Dedifferentiated amniotic fluid mesenchymal stem cell (primary cell): Measurements from ENCODE around the gene CLEC11A.

ENCODE experiments used
- DNase-seq: peaks from one replicate; pipeline ENCODE4 v3.0.0-alpha.2; 2016; ENCODE audit errors: extremely low spot score

CLEC11A gene

DNA sequence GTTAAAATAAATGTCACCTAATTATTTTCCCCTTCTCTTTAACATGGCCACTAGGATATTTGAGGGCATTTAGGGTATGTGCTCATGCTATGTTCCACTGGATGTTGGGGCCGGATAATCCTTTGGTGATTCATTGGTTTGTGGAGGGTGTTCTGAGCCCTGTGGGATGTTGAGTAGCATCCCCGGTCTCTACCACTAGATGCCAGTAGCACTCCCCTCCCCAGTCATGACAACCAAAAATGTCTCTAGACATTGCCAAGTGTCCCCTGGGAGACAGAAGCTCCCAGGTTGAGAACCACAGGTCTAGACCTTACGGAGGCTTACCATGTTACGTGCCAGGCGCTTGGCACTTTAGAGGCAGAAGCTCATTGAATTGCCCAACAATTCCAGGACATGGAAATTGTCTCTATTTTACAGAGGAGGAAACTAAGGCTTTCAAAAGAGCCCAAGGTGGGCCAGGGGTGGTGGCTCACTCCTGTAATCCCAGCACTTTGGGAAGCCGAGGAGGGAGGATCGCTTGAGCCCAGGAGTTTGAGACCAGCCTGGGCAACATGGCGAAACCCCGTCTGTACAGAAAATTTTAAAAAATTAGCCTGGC is 17.6 kb upstream of the CLEC11A start:
- peak; percentile 69 for DNase-seq

DNA sequence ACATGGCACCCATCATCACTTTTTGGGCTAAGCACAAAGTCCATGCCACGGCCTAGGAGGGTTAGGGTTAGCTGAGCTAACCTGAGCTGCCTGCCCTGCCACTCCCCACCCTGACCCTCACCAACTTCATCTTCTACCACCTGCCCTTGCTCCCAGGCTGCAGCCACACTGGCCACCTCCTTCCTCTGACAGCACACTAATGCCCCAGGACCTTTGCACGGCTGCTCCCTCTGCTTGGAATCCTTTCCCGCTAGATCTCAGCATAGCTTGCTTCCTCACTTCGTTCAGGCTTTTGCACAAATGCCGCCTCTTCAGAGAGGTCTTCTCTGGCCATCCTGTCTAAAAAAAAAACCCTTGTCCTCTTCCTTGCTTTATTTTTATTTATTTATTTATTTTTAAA is 16.8 kb upstream of the CLEC11A start:
- DNase-seq = no peak

DNA sequence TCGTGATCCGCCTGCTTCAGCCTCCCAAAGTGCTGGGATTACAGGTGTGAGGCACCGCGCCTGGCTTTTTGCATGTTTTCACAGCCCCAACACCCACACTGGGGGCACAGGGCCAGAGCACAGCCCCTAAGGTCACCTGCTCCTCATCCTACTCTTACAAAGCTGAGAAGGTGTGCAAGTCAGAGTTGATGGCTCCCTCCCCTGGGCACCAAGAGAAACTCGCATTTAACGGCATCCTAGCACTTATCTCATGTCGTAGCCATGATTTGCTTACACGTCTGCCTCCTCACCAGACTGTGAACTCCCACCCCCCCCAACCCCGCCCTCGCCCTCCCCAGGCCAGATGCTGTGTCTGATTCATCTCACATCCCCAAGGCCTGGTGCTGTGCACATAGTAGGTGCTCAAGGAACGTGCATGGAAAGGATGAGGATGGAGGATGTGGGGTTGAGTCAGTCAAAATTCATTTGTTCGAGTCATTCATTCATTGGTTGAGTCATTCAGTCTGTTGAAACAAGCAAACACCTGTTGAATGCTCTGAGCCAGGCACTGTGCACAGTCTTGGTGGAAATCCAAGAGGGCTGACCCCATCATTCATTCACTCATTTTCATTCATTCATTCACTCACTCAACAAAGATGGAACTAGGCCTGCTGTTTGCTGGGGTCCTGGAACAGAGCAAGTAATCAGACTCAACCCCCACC is 14.8 kb upstream of the CLEC11A start:
- DNase-seq = no peak

DNA sequence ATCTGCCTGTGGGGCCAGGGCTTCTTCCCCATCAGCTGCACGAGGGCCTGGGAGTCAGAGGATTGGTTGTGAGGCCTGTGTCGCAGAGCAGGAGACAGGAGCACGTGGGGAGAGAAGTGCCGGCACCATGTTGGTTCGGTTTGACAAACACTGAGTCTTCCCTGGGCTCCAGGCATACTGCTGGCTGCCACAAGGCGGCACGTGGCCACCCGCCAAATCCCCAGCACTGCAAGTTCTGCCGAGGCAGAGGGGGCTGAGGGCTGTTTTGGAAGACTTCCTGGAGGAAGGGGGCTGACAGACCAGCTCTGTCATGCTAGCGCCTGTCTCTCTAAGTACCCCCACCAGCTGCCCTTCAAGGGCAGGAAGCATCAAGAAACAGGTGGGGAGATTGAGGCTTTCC is 13.1 kb upstream of the CLEC11A start:
- DNase-seq = no peak

DNA sequence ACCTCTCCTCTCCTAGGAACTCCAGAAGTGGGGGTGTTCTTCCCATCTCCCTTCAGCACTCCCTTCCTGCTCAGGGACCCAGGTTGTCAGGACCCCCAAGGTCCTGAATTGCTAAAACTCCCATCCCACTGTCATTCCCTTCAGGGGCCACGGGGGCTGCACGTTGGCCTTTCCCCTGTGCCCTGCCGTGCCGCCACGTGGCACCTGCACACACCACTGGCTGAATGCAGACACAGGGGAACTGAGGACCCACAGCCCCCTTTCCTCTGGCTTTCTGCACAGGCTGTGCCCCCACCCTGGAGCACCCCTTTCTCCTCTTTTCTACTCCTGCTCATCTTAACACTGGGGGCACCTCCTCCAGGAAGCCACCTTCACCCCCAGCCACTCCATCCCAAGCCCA is 12.6 kb upstream of the CLEC11A start:
- no peak for DNase-seq

- DNase-seq = no peak
Measured at GRCh38 chr19:50711196-50711595, 12.0 kb upstream of the CLEC11A start.

DNA sequence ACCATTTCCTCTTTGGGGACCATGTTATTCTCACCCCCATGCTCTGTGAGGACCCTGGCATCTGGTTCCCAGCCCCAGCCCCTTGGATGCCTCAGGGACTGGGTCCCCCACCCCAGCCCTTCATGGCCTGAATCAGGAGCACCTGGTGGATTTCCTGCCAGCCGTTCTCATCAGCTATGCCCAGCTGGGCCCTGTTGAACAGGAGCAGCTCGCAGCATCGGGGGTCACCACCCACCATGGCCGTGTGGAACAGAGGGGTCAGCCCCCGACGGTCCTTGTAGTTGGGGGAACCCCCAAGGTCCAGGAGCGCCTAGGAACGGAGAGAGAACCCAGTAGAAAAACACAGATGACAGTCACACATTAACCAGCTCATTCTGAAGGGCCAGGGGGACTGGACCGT is 11.4 kb upstream of the CLEC11A start:
- DNase-seq = no peak

- no peak for DNase-seq
Measured at GRCh38 chr19:50712833-50713232, 10.3 kb upstream of the CLEC11A start.

DNA sequence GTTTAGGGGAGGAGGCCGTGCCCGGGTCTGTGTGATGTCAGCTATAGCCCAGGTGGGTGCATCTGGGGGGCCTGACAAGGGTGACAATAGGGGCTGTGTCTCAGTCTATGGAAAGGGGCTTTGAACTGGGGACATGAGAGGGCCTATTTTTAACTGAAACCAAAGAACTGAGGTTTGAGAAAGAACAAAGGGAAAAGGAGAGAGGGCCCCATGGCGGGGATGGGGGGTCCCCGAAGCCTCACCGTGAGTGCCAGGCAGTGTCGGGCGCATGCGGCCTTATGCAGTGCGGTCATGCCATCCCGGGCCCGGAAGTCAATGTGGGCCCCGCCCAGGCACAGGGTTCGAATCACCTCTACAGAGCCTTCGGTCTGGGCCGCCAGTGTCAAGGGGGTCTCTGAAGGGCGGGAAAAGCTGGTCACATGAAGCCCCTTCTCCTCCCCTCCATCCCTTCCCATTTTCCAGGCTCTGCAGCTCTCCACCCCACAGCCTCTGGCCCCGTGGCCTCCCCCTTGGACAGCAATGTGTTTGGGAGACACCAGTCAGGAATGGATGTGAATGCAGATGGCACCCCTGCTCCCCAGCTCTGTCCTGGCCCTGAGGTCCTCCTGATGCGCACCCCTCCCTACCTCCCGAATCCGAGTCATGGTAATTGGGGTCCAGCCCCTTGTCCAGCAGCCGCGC is 9.5 kb upstream of the CLEC11A start:
- DNase-seq = no peak

- no peak for DNase-seq
Measured at GRCh38 chr19:50716178-50717025, 6.8 kb upstream of the CLEC11A start.

GRCh38 chr19:50717026-50717723 is 6.0 kb upstream of the CLEC11A start:
- DNase-seq = no peak

- no peak for DNase-seq
Measured at GRCh38 chr19:50717891-50718254, 5.3 kb upstream of the CLEC11A start.

DNA sequence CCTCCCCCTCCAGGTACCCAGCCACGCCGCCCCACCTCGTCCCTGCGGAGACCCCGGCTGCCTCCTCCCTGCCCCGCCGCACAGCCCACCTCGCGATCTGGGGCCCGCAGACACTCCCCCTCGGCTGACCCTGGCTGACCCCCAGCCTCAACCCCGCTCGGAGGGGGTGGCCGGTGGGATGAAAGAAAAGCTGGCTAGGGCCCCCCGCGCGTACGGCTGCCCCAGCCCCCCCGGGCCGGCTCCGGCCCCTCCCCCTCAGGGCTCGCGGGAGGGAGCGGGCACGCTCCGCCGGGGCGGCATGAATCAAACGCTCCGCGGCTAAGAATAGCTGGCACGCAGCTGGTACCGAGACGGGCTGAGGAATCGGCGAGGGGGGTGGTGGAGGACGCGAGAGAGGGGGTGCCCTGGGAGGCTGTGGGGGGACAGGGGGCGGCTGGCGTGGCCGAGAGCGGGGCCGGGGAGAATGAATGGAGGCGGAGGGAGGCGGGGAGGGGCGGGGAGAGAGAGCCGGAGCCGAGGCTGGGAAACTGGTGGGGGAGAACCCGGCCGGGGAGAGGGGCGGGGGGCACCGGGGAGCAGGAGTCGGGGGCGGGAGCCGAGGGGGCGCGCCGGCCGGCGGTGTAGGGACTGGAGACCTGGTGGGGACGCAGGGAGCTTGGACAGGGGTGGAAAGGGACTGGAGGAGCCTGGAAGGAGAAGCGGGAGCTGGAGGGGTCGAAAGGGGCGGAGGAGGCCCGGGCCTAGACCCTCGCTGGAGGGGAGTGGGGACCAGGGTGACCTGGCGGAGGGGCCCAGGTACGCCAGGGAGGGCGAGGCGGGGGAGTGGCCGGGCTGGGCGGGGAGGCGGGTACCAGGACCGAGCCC is 4.7 kb upstream of the CLEC11A start:
- DNase-seq = no peak

GRCh38 chr19:50719119-50719435 is 4.1 kb upstream of the CLEC11A start:
- no peak for DNase-seq

DNA sequence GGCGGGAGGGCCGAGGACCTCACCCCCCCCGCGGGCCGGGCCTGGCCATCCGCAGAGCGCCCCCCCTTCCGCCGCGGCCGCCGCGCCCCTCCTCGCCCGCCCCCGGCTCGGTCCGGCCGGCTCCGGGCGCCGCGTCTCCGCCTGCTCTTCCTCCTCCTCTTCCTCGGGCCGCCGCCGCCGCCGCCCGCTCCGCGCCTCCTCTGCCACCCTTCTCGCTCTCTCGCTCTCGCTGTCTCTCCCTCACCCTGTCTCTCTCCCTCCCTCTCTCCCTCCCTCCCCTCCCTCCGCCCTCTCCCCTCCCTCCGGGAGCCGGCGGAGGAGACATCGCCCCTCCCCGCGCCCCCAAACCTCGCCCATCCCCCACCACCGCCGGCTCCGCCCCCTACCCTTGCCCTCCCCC is 3.6 kb upstream of the CLEC11A start, which contains the start of gene SHANK1:
SHANK1 (minus strand) TSS at position 237 of the 400 bp plus-strand sequence. CDS start 2,883 bp downstream, outside the sequence.
- DNase-seq = no peak

- no peak for DNase-seq
Measured at GRCh38 chr19:50720181-50720920, 2.8 kb upstream of the CLEC11A start.

- peak; percentile 40 for DNase-seq
Measured at GRCh38 chr19:50720921-50721381, 2.2 kb upstream of the CLEC11A start.

DNA sequence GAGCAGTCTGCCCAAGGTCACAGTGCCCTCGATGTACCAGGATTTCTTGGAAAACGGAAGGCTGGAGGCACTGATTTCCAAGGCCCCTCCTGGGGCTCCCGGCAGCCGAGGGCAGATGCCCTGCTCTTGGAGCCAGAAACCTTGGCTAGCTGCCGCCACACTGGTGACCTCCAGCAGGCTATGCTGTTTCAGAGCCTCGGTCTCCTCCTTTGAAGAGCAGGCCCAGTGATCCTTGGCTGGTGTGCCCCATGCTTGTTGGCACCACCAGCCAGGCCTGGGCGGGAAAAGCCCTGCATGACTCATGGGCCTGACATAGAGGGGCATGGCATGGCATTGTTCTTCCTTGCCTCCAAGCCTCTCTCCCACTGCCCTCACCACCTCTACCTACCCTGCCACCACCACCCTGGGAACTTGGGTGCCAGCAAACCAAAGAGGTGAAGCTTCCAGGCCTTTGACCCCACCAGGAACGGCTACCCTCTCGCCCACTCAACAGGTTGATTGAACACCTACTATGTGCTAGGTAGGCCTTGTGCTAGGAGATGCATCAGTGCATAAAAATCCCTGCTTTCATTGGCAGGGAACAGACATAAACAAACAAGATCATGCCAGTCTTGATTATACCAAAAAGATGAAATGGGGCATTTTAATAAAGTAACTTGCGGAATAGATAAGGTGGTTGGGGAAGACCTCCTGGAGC is 1.6 kb upstream of the CLEC11A start:
- DNase-seq = no peak
